HepG2 (cell line): ENCODE measurements around the gene RPA1.

Source experiments
- CHD2 ChIP-seq: IDR thresholded peaks from 2 replicates; pipeline ENCODE4 v1.6.1; 2011; ENCODE audit warnings: low read depth, low read length, improper control_type of control experiment
- GABPB1 ChIP-seq: IDR thresholded peaks from 2 replicates; pipeline ENCODE4 v1.6.1; 2016; ENCODE audit warnings: mild to moderate bottlenecking, missing genetic modification reagents, moderate library complexity, missing compliant biosample characterization
- NCOA2 ChIP-seq: sonication (generic); formaldehyde crosslinking; IDR thresholded peaks from 2 replicates; pipeline ENCODE4 v1.8.0; 2022; ENCODE audit warnings: inconsistent platforms
- PTBP1 ChIP-seq: fragments of 200-400 bp; formaldehyde crosslinking; IDR thresholded peaks from 2 replicates; pipeline ENCODE4 v1.6.1; 2018; ENCODE audit warnings: low read length, low read depth; ENCODE audit not compliant: poor library complexity, severe bottlenecking
- RFX5 ChIP-seq: IDR thresholded peaks from 2 replicates; pipeline ENCODE4 v1.6.1; 2011; ENCODE audit warnings: low read depth, low read length, improper control_type of control experiment
- SRSF1 ChIP-seq: fragments of 200-400 bp; formaldehyde crosslinking; optimal IDR thresholded peaks from 2 replicates; pipeline ENCODE3; 2017; ENCODE audit warnings: mild to moderate bottlenecking, low read depth, low read length, moderate library complexity
- TOPORS ChIP-seq: sonication (generic); formaldehyde crosslinking; IDR thresholded peaks from 2 replicates; pipeline ENCODE4 v1.8.0; 2023; ENCODE audit warnings: mild to moderate bottlenecking, missing genetic modification reagents
- ZFP36 ChIP-seq: fragments of 150-350 bp; IDR thresholded peaks from 2 replicates; pipeline ENCODE4 v1.6.1; 2018; ENCODE audit warnings: borderline replicate concordance, low read length, low read depth; ENCODE audit not compliant: partially characterized antibody
- ZNF282 ChIP-seq: fragments of 450-650 bp; IDR thresholded peaks from 2 replicates; pipeline ENCODE4 v1.6.1; 2018; ENCODE audit not compliant: partially characterized antibody
- TF ChIP-seq, protein P1 (sequence below), 2 experiments: IDR thresholded peaks; 2 replicates each; pipeline ENCODE4 v1.6.1; 2011 to 2012; ENCODE audit warnings: low read length in 2 of 2, borderline replicate concordance in 1 of 2, low read depth in 1 of 2, mild to moderate bottlenecking in 1 of 2, moderate library complexity in 1 of 2
- TF ChIP-seq, protein P2 (sequence below): sonication (generic); formaldehyde crosslinking; IDR thresholded peaks from 2 replicates; pipeline ENCODE4 v1.4.0; 2020; ENCODE audit warnings: low read depth, missing genetic modification reagents
- TF ChIP-seq, protein P3 (sequence below): sonication (generic); formaldehyde crosslinking; IDR thresholded peaks from 2 replicates; pipeline ENCODE4 v1.5.0; 2020; ENCODE audit warnings: mild to moderate bottlenecking, missing genetic modification reagents, moderate library complexity

DNA sequence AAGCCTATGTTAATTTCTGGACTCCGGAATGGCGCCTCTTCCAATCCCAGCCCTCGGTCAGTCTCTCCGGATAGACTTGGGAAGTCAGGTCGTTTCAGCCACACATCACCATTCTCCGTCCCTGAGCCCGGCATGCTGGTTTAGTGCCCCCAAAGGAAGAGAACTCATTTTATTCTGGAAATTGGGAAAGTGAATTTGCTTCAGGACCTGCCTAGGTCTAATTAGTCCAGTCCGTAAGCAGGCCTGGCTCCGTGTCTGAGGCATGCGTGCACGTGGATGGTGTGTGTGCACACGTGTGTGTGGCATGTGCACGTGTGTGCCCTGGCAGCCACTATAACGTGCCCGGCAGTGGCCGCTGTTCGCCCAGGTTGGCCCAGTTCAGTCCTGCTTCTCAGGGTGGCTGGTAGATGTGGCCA, 77.4 kb downstream of the RPA1 start:
- TF ChIP-seq ZNF282, result no peak
- no peak for TF ChIP-seq TOPORS
- TF ChIP-seq, protein P1, sequence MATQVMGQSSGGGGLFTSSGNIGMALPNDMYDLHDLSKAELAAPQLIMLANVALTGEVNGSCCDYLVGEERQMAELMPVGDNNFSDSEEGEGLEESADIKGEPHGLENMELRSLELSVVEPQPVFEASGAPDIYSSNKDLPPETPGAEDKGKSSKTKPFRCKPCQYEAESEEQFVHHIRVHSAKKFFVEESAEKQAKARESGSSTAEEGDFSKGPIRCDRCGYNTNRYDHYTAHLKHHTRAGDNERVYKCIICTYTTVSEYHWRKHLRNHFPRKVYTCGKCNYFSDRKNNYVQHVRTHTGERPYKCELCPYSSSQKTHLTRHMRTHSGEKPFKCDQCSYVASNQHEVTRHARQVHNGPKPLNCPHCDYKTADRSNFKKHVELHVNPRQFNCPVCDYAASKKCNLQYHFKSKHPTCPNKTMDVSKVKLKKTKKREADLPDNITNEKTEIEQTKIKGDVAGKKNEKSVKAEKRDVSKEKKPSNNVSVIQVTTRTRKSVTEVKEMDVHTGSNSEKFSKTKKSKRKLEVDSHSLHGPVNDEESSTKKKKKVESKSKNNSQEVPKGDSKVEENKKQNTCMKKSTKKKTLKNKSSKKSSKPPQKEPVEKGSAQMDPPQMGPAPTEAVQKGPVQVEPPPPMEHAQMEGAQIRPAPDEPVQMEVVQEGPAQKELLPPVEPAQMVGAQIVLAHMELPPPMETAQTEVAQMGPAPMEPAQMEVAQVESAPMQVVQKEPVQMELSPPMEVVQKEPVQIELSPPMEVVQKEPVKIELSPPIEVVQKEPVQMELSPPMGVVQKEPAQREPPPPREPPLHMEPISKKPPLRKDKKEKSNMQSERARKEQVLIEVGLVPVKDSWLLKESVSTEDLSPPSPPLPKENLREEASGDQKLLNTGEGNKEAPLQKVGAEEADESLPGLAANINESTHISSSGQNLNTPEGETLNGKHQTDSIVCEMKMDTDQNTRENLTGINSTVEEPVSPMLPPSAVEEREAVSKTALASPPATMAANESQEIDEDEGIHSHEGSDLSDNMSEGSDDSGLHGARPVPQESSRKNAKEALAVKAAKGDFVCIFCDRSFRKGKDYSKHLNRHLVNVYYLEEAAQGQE (IDR thresholded peaks at IDR 0.05; ENCODE audit: borderline replicate concordance in 1 of 2, low read depth in 1 of 2, low read length in 2 of 2), result no peak
- no peak for TF ChIP-seq PTBP1
- TF ChIP-seq GABPB1 (CRISPR knock-in tag), result no peak
- no peak for TF ChIP-seq SRSF1
- TF ChIP-seq, protein P2, sequence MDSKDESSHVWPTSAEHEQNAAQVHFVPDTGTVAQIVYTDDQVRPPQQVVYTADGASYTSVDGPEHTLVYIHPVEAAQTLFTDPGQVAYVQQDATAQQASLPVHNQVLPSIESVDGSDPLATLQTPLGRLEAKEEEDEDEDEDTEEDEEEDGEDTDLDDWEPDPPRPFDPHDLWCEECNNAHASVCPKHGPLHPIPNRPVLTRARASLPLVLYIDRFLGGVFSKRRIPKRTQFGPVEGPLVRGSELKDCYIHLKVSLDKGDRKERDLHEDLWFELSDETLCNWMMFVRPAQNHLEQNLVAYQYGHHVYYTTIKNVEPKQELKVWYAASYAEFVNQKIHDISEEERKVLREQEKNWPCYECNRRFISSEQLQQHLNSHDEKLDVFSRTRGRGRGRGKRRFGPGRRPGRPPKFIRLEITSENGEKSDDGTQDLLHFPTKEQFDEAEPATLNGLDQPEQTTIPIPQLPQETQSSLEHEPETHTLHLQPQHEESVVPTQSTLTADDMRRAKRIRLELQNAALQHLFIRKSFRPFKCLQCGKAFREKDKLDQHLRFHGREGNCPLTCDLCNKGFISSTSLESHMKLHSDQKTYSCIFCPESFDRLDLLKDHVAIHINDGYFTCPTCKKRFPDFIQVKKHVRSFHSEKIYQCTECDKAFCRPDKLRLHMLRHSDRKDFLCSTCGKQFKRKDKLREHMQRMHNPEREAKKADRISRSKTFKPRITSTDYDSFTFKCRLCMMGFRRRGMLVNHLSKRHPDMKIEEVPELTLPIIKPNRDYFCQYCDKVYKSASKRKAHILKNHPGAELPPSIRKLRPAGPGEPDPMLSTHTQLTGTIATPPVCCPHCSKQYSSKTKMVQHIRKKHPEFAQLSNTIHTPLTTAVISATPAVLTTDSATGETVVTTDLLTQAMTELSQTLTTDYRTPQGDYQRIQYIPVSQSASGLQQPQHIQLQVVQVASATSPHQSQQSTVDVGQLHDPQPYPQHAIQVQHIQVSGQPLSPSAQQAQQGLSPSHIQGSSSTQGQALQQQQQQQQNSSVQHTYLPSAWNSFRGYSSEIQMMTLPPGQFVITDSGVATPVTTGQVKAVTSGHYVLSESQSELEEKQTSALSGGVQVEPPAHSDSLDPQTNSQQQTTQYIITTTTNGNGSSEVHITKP (CRISPR knock-in tag), result no peak
- TF ChIP-seq, protein P3, sequence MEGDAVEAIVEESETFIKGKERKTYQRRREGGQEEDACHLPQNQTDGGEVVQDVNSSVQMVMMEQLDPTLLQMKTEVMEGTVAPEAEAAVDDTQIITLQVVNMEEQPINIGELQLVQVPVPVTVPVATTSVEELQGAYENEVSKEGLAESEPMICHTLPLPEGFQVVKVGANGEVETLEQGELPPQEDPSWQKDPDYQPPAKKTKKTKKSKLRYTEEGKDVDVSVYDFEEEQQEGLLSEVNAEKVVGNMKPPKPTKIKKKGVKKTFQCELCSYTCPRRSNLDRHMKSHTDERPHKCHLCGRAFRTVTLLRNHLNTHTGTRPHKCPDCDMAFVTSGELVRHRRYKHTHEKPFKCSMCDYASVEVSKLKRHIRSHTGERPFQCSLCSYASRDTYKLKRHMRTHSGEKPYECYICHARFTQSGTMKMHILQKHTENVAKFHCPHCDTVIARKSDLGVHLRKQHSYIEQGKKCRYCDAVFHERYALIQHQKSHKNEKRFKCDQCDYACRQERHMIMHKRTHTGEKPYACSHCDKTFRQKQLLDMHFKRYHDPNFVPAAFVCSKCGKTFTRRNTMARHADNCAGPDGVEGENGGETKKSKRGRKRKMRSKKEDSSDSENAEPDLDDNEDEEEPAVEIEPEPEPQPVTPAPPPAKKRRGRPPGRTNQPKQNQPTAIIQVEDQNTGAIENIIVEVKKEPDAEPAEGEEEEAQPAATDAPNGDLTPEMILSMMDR, result no peak
- no peak for TF ChIP-seq ZFP36
- no peak for TF ChIP-seq RFX5
- TF ChIP-seq NCOA2 (CRISPR knock-in tag), result no peak
- TF ChIP-seq CHD2, result no peak
